ENCODE data around the gene PIP.
"Not testable (repeated sequence)": the region's sequence is repeated elsewhere in the genome, so short reads cannot be mapped to it uniquely, and the experiment has no call there.

PIP gene

GRCh38 chr7:143131781-143132180 lies at the start of gene PIP:
PIP (plus strand) TSS chr7:143132077; CDS start chr7:143132117, 40 bp downstream.
- DNase-seq, result no peak

GRCh38 chr7:143085109-143085508 lies 46.8 kb upstream of the PIP start:
- DNase-seq, result no peak

DNA sequence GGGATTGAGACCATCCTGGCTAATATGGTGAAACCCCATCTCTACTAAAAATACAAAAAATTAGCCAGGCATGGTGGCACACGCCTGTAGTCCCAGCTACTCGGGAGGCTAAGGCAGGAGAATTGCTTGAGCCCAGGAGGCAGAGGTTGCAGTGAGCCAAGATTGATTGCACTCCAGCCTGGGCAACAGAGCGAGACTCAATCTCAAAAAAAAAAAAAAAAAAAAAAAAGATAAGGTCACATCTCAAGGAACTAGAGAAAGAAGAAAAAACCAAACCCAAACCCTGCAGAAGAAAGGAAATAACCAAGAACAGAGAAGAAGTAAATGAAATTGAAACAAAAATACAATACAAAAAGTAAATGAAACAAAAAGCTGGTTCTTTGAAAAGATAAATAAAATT lies 46.3 kb upstream of the PIP start:
- DNase-seq, result not testable (repeated sequence)

DNA sequence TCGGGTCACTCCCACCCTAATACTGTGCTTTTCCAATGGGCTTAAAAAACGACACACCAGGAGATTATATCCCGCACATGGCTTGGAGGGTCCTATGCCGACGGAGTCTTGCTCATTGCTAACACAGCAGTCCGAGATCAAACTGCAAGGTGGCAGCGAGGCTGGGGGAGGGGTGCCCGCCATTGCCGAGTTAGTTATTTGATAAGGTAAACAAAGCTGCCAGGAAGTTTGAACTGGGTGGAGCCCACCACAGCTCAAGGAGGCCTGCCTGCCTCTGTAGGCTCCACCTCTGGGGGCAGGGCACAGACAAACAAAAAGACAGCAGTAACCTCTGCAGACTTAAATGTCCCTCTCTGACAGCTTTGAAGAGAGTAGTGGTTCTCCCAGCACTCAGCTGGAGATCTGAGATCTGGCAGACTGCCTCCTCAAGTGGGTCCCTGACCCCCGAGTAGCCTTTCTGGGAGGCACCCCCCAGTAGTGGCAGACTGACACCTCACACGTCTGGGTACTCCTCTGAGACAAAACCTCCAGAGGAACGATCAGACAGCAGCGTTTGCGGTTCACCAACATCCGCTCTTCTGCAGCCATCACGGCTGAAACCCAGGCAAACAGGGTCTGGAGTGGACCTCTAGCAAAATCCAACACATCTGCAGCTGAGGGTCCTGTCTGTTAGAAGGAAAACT lies 43.2 kb upstream of the PIP start:
- DNase-seq, result not testable (repeated sequence)

- DNase-seq, result no peak
Observed at GRCh38 chr7:143096146-143096545, 35.7 kb upstream of the PIP start.

DNA sequence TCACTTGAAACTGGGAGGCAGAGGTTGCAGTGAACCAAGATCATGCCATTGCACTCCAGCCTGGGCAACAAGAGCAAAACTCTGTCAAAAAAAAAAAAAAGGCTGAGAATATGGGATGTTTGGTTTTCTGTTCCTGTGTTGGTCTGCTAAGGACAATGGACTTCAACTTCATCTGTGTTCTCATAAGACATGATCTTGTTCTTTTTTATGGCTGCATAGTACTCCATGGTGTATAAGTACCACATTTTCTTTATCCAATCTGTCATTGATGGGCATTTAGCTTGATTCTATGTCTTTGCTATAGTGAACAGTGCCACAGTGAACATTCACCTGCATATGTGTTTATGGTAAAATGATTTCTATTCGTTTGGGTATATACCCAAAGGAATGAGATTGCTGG lies 32.3 kb upstream of the PIP start:
- not testable (repeated sequence) for DNase-seq

DNA sequence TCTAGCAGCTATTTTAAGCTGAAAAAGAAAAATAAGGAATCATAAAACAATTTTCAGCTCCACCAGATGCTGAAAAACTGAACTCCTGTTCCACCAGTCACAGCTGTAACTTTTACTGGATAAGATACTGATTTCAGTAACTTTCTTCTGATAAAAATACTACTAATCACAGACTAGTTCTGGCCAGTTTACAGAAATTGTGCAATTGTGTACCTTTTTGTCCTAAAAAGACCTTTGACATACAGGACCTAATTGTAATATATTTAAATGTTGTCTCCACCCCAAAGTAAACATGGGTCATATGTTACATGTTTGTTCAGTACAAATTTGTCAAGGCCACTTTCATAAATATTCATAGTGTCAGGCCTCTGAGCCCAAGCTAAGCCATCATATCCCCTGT lies 27.1 kb upstream of the PIP start:
- no peak for DNase-seq

DNA sequence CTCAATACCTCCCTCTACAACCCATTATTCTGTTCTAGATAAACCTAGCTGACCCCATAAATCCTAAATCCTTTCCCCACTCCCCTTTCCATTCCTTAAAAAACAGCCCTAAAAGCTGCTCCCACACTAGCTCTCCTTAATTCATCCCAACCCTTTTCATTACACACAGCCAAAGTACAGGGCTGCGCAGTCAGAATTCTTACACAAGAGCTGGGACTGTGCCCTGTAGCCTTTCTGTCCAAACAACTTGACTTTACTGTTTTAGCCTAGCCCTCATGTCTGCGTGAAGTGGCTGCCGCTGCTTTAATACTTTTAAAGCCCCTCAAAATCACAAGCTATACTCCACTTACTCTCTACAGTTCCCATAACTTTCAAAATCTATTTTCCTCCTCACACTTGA lies 23.9 kb upstream of the PIP start:
- DNase-seq, result not testable (repeated sequence)

GRCh38 chr7:143117395-143117794 lies 14.5 kb upstream of the PIP start:
- no peak for DNase-seq

GRCh38 chr7:143120691-143121405 lies 11.0 kb upstream of the PIP start:
- no peak for DNase-seq

- not testable (repeated sequence) for DNase-seq
Observed at GRCh38 chr7:143123326-143123725, 8.6 kb upstream of the PIP start.

DNA sequence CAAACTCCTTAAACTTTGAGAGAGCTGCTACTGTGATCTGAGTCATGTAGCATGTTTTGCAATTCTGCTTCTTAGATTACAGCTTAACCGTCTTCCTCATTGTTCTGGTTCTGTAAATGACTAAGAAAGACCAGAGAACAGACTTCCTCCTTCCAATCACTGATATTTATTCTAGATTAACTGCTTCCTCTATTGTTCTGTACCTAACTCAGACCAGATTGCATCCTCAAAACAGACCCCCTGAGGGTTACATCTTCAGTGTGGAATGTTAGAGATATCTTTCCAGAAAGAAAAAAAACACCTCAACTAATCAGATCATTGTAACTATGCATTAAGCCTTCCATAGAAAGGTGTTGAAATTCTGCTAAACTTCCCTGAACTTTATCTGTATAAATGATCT lies 5.7 kb upstream of the PIP start:
- DNase-seq, result no peak

DNA sequence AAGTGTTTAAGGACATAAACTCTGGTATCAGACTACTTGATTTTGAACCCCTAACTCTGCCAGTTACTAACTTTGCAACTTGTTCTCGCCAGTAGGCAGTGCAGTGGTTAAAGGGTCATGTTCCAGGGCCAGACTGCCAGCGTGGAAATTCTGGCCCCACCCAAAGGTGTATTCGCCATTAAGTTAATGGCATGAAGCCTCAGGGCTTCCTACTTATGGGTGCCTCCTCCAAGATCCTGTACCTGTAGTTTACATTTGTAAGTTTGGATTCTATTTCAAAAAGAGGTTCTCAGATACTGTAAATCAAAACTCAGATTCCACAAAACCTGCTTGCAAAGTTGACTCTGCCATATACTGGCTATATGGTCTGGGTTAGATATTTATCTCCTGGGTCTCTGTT lies 2.8 kb upstream of the PIP start:
- DNase-seq, result no peak

DNA sequence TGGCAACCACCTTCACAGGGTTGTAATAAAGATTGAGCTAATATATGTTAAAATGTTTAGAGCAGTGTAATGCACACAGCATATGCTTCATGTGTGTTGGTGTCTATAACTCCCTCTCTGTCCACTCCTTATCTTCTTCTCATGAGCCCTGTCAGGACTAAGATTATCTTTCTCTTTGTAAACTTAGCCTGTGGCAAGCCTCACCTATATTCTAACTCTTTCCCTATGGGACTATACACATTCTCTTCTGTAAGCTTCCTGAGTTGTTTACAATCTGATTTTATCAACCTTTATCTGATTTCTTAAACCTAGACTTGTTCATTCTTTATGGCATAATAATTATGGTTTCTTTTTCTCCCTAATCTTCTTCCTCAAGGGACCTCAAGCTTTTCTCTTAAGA lies 2.4 kb upstream of the PIP start:
- DNase-seq, result no peak

DNA sequence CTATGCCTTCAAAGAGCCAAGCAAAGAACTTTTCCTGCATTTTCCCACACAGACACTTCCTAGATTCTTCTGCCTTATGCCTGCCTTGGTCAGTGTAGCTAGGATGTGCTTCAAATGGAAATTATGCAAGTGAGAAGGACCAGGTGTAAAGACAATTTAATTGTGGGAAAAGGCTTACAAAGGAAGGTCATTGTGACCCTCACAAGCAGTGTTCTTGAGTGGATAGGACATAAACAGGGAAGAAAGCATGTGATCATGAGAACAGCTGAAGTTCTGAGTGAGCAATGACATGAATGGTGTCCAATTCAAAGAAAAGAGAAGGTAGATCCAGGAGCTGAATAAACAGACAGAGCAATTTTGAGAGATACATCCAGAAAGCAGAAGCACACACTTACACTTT lies 1.3 kb upstream of the PIP start:
- DNase-seq, result no peak

DNA sequence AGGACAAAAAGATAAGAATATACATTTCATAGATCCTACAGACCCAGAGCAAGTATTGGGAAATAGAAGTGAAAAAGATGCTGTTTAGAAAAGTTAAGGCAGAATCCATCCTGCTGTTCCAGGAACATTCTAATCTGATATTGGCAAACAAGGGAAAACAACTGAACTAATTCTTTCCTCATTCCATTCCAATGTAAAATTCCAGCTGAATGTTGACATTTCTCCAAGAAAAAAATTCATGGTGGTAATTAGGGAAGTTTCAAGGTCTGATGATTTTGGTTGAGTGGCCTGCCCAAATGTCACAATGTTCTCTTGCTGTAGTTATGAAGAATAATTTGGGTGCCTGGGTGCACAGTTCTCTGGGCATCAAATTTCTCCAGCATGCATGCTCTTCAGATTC lies 15.2 kb downstream of the PIP start:
- no peak for DNase-seq

- no peak for DNase-seq
Observed at GRCh38 chr7:143148050-143148449, 16.2 kb downstream of the PIP start.

- no peak for DNase-seq
Observed at GRCh38 chr7:143148651-143149050, 16.8 kb downstream of the PIP start.

- DNase-seq, result not testable (repeated sequence)
Observed at GRCh38 chr7:143150696-143151095, 18.8 kb downstream of the PIP start.

GRCh38 chr7:143158617-143159016 lies 26.7 kb downstream of the PIP start:
- DNase-seq, result not testable (repeated sequence)

DNA sequence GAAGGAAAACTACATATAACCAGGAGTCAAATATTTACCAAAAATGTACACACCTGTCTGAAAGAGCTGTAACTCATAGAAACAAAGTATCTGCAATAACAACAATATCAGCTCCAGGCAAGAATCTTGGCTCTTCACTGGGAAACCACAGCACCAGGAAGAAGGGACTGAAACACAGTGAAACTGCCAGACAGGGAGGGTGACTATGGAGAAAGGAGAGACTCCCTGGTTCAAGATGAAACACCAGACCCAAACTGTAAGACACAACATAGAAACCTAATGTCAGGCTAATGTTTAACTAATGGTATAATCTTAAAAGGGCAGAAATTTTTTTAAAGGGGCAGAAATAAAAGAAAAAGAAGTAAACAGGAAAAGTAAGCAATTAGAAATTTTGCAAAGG lies 39.8 kb downstream of the PIP start:
- no peak for DNase-seq

DNA sequence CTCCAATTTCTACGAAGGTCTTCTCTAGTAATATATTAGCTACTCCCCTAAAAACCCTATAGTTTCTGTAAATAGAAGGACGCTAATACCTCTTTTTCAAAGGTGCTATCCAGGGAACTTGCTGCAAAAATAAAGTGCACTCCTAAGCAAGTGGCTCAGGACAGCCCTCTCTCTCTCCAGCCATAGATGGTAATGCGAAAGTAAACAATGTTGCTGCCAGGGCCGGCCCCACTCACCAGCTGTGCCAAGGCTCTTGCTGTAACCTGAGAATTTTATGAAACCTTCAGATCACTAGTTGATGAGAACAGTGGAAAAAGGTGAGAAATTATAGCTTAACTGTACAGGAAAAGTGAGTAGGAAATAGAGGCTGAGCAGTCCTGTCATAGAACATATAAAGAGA lies 40.5 kb downstream of the PIP start:
- DNase-seq, result no peak

DNA sequence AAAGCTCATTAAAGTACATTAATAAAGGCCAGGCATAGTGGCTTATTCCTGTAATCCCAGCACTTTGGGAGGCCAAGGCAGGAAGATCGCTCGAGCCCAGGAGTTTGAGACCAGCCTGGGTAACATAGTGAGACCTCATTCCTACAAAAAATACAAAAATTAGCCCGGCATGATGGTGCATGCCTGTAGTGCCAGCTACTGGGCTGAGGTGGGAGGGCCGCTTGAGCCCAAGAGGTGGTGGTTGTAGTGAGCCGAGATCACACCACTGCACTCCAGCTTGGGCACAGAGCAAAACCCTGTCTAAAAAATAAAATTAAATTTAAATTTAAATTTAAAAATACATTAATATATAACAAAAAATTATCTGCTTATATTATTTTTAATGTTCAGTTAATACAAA lies 44.3 kb downstream of the PIP start:
- no peak for DNase-seq

DNA sequence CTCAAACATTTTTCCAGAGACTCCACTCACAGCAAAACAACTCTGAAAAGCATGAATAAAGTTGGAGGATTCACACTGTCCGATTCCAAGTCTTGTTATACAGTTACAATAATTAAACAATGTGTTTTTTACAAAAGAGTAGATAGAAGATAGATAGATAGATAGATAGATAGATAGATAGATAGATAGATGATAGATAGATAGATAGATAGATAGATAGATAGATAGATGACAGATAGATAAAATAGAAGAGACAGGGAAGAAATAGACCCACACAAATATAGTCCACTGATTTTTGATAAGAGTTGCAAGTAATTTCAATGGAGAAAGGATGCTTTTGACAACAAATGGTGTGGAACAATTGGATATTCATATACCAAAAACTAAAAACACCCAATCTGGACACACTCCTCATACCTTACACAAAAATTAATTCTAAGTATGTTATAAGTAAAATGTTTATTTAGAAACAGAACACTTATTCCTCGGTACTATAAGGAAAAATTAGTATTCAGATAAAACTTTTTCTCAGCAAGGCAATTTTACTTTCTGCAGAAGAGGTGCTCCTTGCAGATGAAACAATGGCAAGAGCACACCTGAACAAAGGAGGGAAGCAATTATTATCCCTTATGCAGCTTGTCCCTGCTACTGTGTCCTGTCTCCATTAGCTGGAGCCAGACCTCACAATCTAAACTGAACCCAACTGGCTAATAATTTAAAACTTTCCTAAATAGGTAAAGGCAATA lies 45.7 kb downstream of the PIP start:
- DNase-seq, result no peak

Measured in cerebellar nuclear complex (tissue), 1 donor.